H1 (cell line): ENCODE measurements around the gene TBL1Y. TPM values are rescaled to one million over a fixed set of nuclear protein-coding genes. Genes with fewer than 3 reads are reported as not detected.

ENCODE experiments used
- CTCF ChIA-PET: fragments of 300-600 bp; sonication (Branson Sonifier 250); formaldehyde crosslinking; loops from one replicate; lab custom pipeline; 2021; ENCODE audit not compliant: partially characterized antibody; lab: Charles Lee
- POLR2A ChIA-PET: fragments of 300-600 bp; sonication (Branson Sonifier 250); formaldehyde crosslinking; loops from one replicate; lab custom pipeline; 2021; ENCODE audit warnings: inconsistent platforms; ENCODE audit not compliant: partially characterized antibody; lab: Charles Lee
- DNase-seq, 2 experiments: peaks; one replicate each; pipeline versions ENCODE4 v3.0.0 to v3.0.0-alpha.2; 2010 to 2022; ENCODE audit warnings: low spot score in 2 of 2, low read depth in 1 of 2, mixed read lengths in 1 of 2
- FAIRE-seq: peaks from 2 replicates; lab custom pipeline; 2011; peaks lifted over from hg19 to GRCh38; lab: Jason Lieb, UNC
- H2AFZ ChIP-seq: 2 replicates; pipeline ENCODE4 v1.8.1; 2012; ENCODE audit warnings: low read length, inconsistent platforms
- H2AK5ac ChIP-seq: 2 replicates; pipeline ENCODE4 v1.6.1; 2013; ENCODE audit warnings: low read depth, low read length
- H2BK120ac ChIP-seq: replicated peaks from 2 replicates; pipeline ENCODE3; 2013; ENCODE audit warnings: low read depth, low read length, inconsistent platforms
- H2BK12ac ChIP-seq: 2 replicates; pipeline ENCODE4 v1.6.1; 2013; ENCODE audit warnings: low read depth, low read length
- H2BK15ac ChIP-seq: 2 replicates; pipeline ENCODE4 v1.6.1; 2013; ENCODE audit warnings: low read length
- H2BK20ac ChIP-seq: 2 replicates; pipeline ENCODE4 v1.6.1; 2013; ENCODE audit warnings: low read length
- H2BK5ac ChIP-seq: 2 replicates; pipeline ENCODE4 v1.6.1; 2013; ENCODE audit warnings: low read depth, low read length
- H3K14ac ChIP-seq: 2 replicates; pipeline ENCODE4 v1.6.1; 2013; ENCODE audit warnings: inconsistent platforms; ENCODE audit not compliant: insufficient read length
- H3K18ac ChIP-seq: 2 replicates; pipeline ENCODE4 v1.6.1; 2013; ENCODE audit warnings: low read length; ENCODE audit errors: extremely low read depth
- H3K23ac ChIP-seq: 2 replicates; pipeline ENCODE4 v1.6.1; 2013; ENCODE audit warnings: inconsistent platforms; ENCODE audit not compliant: insufficient read length
- H3K23me2 ChIP-seq: 2 replicates; pipeline ENCODE4 v1.6.1; 2013; ENCODE audit warnings: low read depth, low read length
- H3K27ac ChIP-seq: 2 replicates; pipeline ENCODE4 v1.6.1; 2011; ENCODE audit warnings: low read depth, low read length, inconsistent platforms
- H3K27me3 ChIP-seq, 4 experiments: replicated peaks in 1 of 4; 1 replicate in 1 of 4; 2 replicates in 3 of 4; pipeline versions ENCODE4 v1.6.1 to v1.8.1; 2011 to 2013; ENCODE audit warnings: low read length in 3 of 4, mild to moderate bottlenecking in 3 of 4, inconsistent platforms in 2 of 4, mixed read lengths in 2 of 4, moderate library complexity in 1 of 4; ENCODE audit not compliant: control insufficient read depth in 3 of 4, insufficient read depth in 3 of 4; ENCODE audit errors: extremely low read depth in 1 of 4
- H3K36me3 ChIP-seq, 4 experiments: 2 replicates each; pipeline versions ENCODE4 v1.6.1 to v1.8.1; 2011 to 2013; ENCODE audit warnings: mild to moderate bottlenecking in 4 of 4, low read length in 3 of 4, moderate library complexity in 2 of 4, control low read depth in 1 of 4, inconsistent platforms in 1 of 4; ENCODE audit not compliant: insufficient read depth in 4 of 4, control insufficient read depth in 2 of 4
- H3K4ac ChIP-seq: replicated peaks from 2 replicates; pipeline ENCODE3; 2013; ENCODE audit warnings: low read length, low read depth, mixed read lengths, inconsistent platforms; ENCODE audit not compliant: insufficient read length
- H3K4me1 ChIP-seq, 4 experiments: replicated peaks in 1 of 4; 1 replicate in 1 of 4; 2 replicates in 3 of 4; pipeline versions ENCODE4 v1.6.1 to v1.8.1; 2011 to 2013; ENCODE audit warnings: low read length in 3 of 4, inconsistent platforms in 2 of 4, mixed read lengths in 1 of 4; ENCODE audit not compliant: insufficient read depth in 4 of 4, control insufficient read depth in 3 of 4
- H3K4me2 ChIP-seq, 2 experiments: 2 replicates each; pipeline versions ENCODE4 v1.6.1 to v1.8.1; 2011 to 2013; ENCODE audit warnings: low read depth in 2 of 2, low read length in 2 of 2, control low read depth in 1 of 2, inconsistent platforms in 1 of 2, mild to moderate bottlenecking in 1 of 2; ENCODE audit not compliant: insufficient read depth in 1 of 2
- H3K4me3 ChIP-seq, 4 experiments: fragments of 200-600, 300-600 bp in 1 of 4; sonication (generic), shearing (Covaris generic), sonication (Bioruptor Twin) in 1 of 4; 2 replicates each; pipeline versions ENCODE4 v1.5.1 to v1.8.1; 2011 to 2016; ENCODE audit warnings: low read length in 4 of 4, low read depth in 3 of 4, control low read depth in 2 of 4, inconsistent platforms in 2 of 4, mild to moderate bottlenecking in 2 of 4, mixed read lengths in 1 of 4, moderate library complexity in 1 of 4; ENCODE audit not compliant: insufficient read depth in 2 of 4; ENCODE audit errors: extremely low read depth in 1 of 4
- H3K56ac ChIP-seq: replicated peaks from 2 replicates; pipeline ENCODE3; 2013; ENCODE audit warnings: low read depth, mild to moderate bottlenecking, mixed read lengths, low read length, inconsistent platforms; ENCODE audit not compliant: insufficient read length
- H3K79me1 ChIP-seq: 2 replicates; pipeline ENCODE4 v1.6.1; 2013; ENCODE audit warnings: low read depth, low read length, control low read depth
- H3K79me2 ChIP-seq, 2 experiments: 2 replicates each; pipeline versions ENCODE4 v1.6.1 to v1.8.1; 2012 to 2013; ENCODE audit warnings: low read length in 2 of 2, mild to moderate bottlenecking in 2 of 2, inconsistent platforms in 1 of 2; ENCODE audit not compliant: insufficient read depth in 2 of 2, control insufficient read depth in 1 of 2
- H3K9ac ChIP-seq, 4 experiments: replicated peaks in 1 of 4; 1 replicate in 1 of 4; 2 replicates in 3 of 4; pipeline versions ENCODE4 v1.6.1 to v1.8.1; 2011 to 2013; ENCODE audit warnings: low read depth in 3 of 4, low read length in 3 of 4, control low read depth in 2 of 4, mild to moderate bottlenecking in 2 of 4, moderate library complexity in 2 of 4, inconsistent platforms in 1 of 4; ENCODE audit errors: extremely low read depth in 1 of 4
- H3K9me3 ChIP-seq, 2 experiments: 2 replicates each; pipeline versions ENCODE4 v1.6.1 to v1.8.1; 2012 to 2013; ENCODE audit warnings: mild to moderate bottlenecking in 2 of 2, moderate library complexity in 2 of 2, control low read depth in 1 of 2, inconsistent platforms in 1 of 2, low read depth in 1 of 2, low read length in 1 of 2, mixed read lengths in 1 of 2; ENCODE audit not compliant: insufficient read depth in 2 of 2
- H4K20me1 ChIP-seq, 2 experiments: replicated peaks in 1 of 2; 2 replicates each; pipeline versions ENCODE3 to v1.8.1; 2011 to 2013; ENCODE audit warnings: inconsistent platforms in 2 of 2, low read length in 2 of 2, mild to moderate bottlenecking in 1 of 2; ENCODE audit not compliant: insufficient read depth in 2 of 2, control insufficient read depth in 1 of 2
- H4K5ac ChIP-seq: 2 replicates; pipeline ENCODE4 v1.6.1; 2013; ENCODE audit warnings: low read length, low read depth, mixed read lengths, inconsistent platforms; ENCODE audit not compliant: insufficient read length
- H4K8ac ChIP-seq: 2 replicates; pipeline ENCODE4 v1.8.0; 2013; ENCODE audit warnings: mild to moderate bottlenecking, moderate library complexity, low read length, inconsistent platforms; ENCODE audit not compliant: insufficient read depth; ENCODE audit errors: extremely low read depth
- H4K91ac ChIP-seq: replicated peaks from 2 replicates; pipeline ENCODE3; 2013; ENCODE audit warnings: low read length, mixed read lengths, inconsistent platforms; ENCODE audit not compliant: insufficient read length
- ATF3 ChIP-seq: IDR thresholded peaks from 2 replicates; pipeline ENCODE4 v1.6.1; 2011; ENCODE audit warnings: low read depth, mild to moderate bottlenecking, low read length; ENCODE audit not compliant: insufficient read depth
- CHD2 ChIP-seq: IDR thresholded peaks from 2 replicates; pipeline ENCODE4 v1.6.1; 2012; ENCODE audit warnings: low read length, improper control_type of control experiment
- CREB1 ChIP-seq: IDR thresholded peaks from 2 replicates; pipeline ENCODE4 v1.6.1; 2012; ENCODE audit warnings: inconsistent platforms
- EP300 ChIP-seq, 2 experiments: IDR thresholded peaks; 1 replicate in 1 of 2; 2 replicates in 1 of 2; pipeline ENCODE4 v1.6.1; 2011 to 2012; ENCODE audit warnings: low read depth in 2 of 2, low read length in 2 of 2, mild to moderate bottlenecking in 2 of 2, borderline replicate concordance in 1 of 2, inconsistent platforms in 1 of 2, moderate library complexity in 1 of 2
- GTF2F1 ChIP-seq: IDR thresholded peaks from 2 replicates; pipeline ENCODE4 v1.6.1; 2012; ENCODE audit warnings: low read depth, low read length, improper control_type of control experiment, borderline replicate concordance
- JUND ChIP-seq: IDR thresholded peaks from 2 replicates; pipeline ENCODE4 v1.6.1; 2011; ENCODE audit warnings: mild to moderate bottlenecking, improper control_type of control experiment, low read length
- POLR2AphosphoS5 ChIP-seq: IDR thresholded peaks from 2 replicates; pipeline ENCODE4 v1.6.1; 2011; ENCODE audit warnings: low read depth, low read length
- RAD21 ChIP-seq, 2 experiments: IDR thresholded peaks in 1 of 2; conservative IDR thresholded peaks in 1 of 2; 2 replicates each; pipeline ENCODE4 v1.6.1; 2011; ENCODE audit warnings: low read depth in 2 of 2, low read length in 2 of 2, improper control_type of control experiment in 1 of 2, inconsistent platforms in 1 of 2, mild to moderate bottlenecking in 1 of 2, moderate library complexity in 1 of 2
- RXRA ChIP-seq: IDR thresholded peaks from 2 replicates; pipeline ENCODE4 v1.6.1; 2011; ENCODE audit warnings: low read depth, mild to moderate bottlenecking, low read length, moderate library complexity; ENCODE audit not compliant: insufficient read depth
- SRF ChIP-seq: IDR thresholded peaks from 2 replicates; pipeline ENCODE4 v1.6.1; 2011; ENCODE audit warnings: mild to moderate bottlenecking, low read depth, low read length, moderate library complexity
- SUZ12 ChIP-seq: fragments of 200-600 bp; sonication (generic); IDR thresholded peaks from 2 replicates; pipeline ENCODE4 v1.6.1; 2012; ENCODE audit warnings: mild to moderate bottlenecking, inconsistent platforms, low read length, moderate library complexity, mixed read lengths
- TAF1 ChIP-seq: IDR thresholded peaks from 2 replicates; pipeline ENCODE4 v1.6.1; 2011; ENCODE audit warnings: mild to moderate bottlenecking, low read depth, low read length
- TAF7 ChIP-seq: optimal IDR thresholded peaks from 2 replicates; pipeline ENCODE3; 2011; ENCODE audit warnings: low read depth, mild to moderate bottlenecking, inconsistent platforms, low read length, moderate library complexity, borderline replicate concordance
- TBP ChIP-seq: IDR thresholded peaks from 2 replicates; pipeline ENCODE4 v1.6.1; 2011; ENCODE audit warnings: low read depth, low read length, improper control_type of control experiment
- TEAD4 ChIP-seq: IDR thresholded peaks from 2 replicates; pipeline ENCODE4 v1.6.1; 2012; ENCODE audit warnings: low read depth, low read length, inconsistent platforms, mixed read lengths
- WGBS, 2 experiments: shearing (Covaris generic) in 1 of 2; methylation state at CpG; one replicate each; pipeline versions ENCODE4 v1.1.6 to v1.1.7; 2013 to 2015; ENCODE audit warnings: low lambda C conversion rate in 2 of 2, mixed read lengths in 2 of 2, inconsistent platforms in 1 of 2, low coverage in 1 of 2, missing lambda C conversion rate in 1 of 2; ENCODE audit not compliant: insufficient replicate concordance in 2 of 2, insufficient coverage in 1 of 2, insufficient read length in 1 of 2; ENCODE audit errors: extremely low coverage in 1 of 2, missing lambda C conversion rate in 1 of 2; 5-methylcytosine and 5-hydroxymethylcytosine counted together
- polyA plus RNA-seq, 7 experiments: library from polyadenylated mRNA; depleted of rRNA in 3 of 7; stranded (reverse) in 5 of 7; unstranded in 2 of 7; fragments of >200 nt in 5 of 7; fragments of 200-250 nt in 2 of 7; gene quantifications; 1 replicate in 5 of 7; 2 replicates in 1 of 7; 4 replicates in 1 of 7; pipeline versions ENCODE4 v1.2.1 to v1.2.3, GENCODE V29; 2011 to 2013; ENCODE audit warnings: missing spikeins in 2 of 7, mixed read lengths in 2 of 7
- total RNA-seq: library from RNA; stranded (reverse); fragmentation: NEBNext Ultra II Directional; extraction: Animal tissue kit (Norgen Biotek cat#: 25700); gene quantifications from 2 replicates; pipeline ENCODE4 v1.2.1, GENCODE V29; 2021

The TBL1Y gene
- total and polyA plus RNA-seq, 2 of the 8 experiments (the other 6 are each of a cell fraction or from before 2014, with no cell fraction given): 2.5 to 4.2 TPM

- TF ChIP-seq TBP (no peak), TAF1 (no peak), SUZ12 (no peak), RAD21 (IDR thresholded peaks at IDR 0.05 in 1 of 2, conservative IDR thresholded peaks at IDR 0.05 in 1 of 2; ENCODE audit: low read depth in 2 of 2, low read length in 2 of 2) (no peak), TEAD4 (no peak), CREB1 (no peak), GTF2F1 (no peak), JUND (no peak), CHD2 (no peak), TAF7 (no peak), RXRA (no peak), SRF (no peak), EP300 (IDR thresholded peaks at IDR 0.05; ENCODE audit: borderline replicate concordance in 1 of 2, low read depth in 2 of 2, low read length in 2 of 2) (no peak), POLR2AphosphoS5 (no peak), ATF3 (no peak)
- Histone ChIP-seq H3K18ac (no peak overlapping the region), H3K4me1 (no peaks in the 10 kb centered on the region), H3K23me2 (no peaks in the 10 kb centered on the region; the same call in 1 of the 2 replicates), H3K9ac (no peak overlapping the region), H3K9me3 (no peaks in the 10 kb centered on the region), H3K36me3 (no peaks in the 10 kb centered on the region), H3K79me1 (no peaks in the 10 kb centered on the region), H4K20me1 (no peaks in the 10 kb centered on the region), H2AFZ (no peak overlapping the region), H4K91ac (no peak overlapping the region), H2BK15ac (no peak overlapping the region), H2BK5ac (no peak overlapping the region), H3K27ac (no peak overlapping the region), H2BK12ac (no peak overlapping the region), H3K14ac (no peak overlapping the region), H2BK120ac (no peak overlapping the region), H3K23ac (no peak overlapping the region), H2AK5ac (no peak overlapping the region), H3K27me3 (no peaks in the 10 kb centered on the region), H2BK20ac (no peak overlapping the region), H3K56ac (no peak overlapping the region), H4K5ac (no peak overlapping the region), H4K8ac (no peak overlapping the region), H3K4me3 (no peak overlapping the region), H3K4me2 (no peak overlapping the region), H3K4ac (no peak overlapping the region), H3K79me2 (no peaks in the 10 kb centered on the region; a peak in 1 of 4 replicates)
- DNase-seq (no peak), FAIRE-seq (no peak)
- ChIA-PET POLR2A (no interaction called here), CTCF (interaction anchor here (0.6 to 2.3 kb wide), 5 partner anchors 10 to 130 kb away, joined by 3 to 5 read pairs (median 3); no protein-coding TSS in a partner anchor)
- no CpG with 5 or more reads among the region's 13 CpGs for WGBS, 2 experiments
Measured at GRCh38 chrY:6948378-6948777, 37.9 kb downstream of the TBL1Y start.
